Mesodermal cell (in vitro differentiated cells): Measurements from ENCODE around the gene THUMPD2.

Source experiments
- H3K27ac ChIP-seq: 2 replicates; pipeline ENCODE4 v1.7.0; 2013; ENCODE audit warnings: mild to moderate bottlenecking, low read depth, low read length, moderate library complexity; ENCODE audit not compliant: severe bottlenecking
- H3K36me3 ChIP-seq: 2 replicates; pipeline ENCODE4 v1.7.1; 2013; ENCODE audit warnings: mild to moderate bottlenecking, low read length, moderate library complexity; ENCODE audit not compliant: control insufficient read depth, insufficient read depth
- H3K4me1 ChIP-seq: one replicate; pipeline ENCODE4 v1.7.1; 2013; ENCODE audit warnings: mild to moderate bottlenecking, low read length; ENCODE audit not compliant: insufficient read depth, control insufficient read depth, poor library complexity, severe bottlenecking
- H3K4me3 ChIP-seq: 2 replicates; pipeline ENCODE4 v1.7.0; 2013; ENCODE audit warnings: low read length, control low read depth, mild to moderate bottlenecking; ENCODE audit not compliant: insufficient read depth, poor library complexity, severe bottlenecking; ENCODE audit errors: extremely low read depth
- H3K9me3 ChIP-seq: 2 replicates; pipeline ENCODE4 v1.7.1; 2013; ENCODE audit warnings: mild to moderate bottlenecking, low read length, moderate library complexity; ENCODE audit not compliant: control insufficient read depth
- WGBS, 2 experiments: methylation state at CpG; one replicate each; pipeline ENCODE4 v1.1.5; 2013; ENCODE audit warnings: missing lambda C conversion rate in 2 of 2; ENCODE audit not compliant: insufficient coverage in 2 of 2; 5-methylcytosine and 5-hydroxymethylcytosine counted together

The THUMPD2 gene

DNA sequence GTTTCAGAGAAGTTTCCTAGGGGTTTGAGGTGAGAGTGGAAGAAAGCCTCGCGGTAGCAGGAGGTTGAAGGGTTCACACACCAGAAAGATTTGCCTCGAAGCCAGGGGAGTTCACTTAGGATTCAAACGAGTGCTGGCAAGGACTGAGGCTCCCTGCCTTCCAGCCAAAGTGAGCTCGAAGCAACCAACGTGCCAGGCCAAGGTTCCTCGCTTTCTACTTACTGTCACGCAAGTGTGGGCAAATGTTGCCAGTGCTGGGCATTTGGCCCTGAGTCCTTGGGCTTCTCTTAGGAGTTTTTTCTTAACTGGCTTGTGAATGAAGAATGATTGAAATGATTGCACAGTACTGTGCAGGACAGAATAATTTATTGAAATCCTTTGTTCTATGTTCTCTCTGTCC lies 59.7 kb downstream of the THUMPD2 start:
- WGBS, 2 experiments, result 82 to 91% methylated on average over 7 to 8 of the region's 8 CpGs
- Histone ChIP-seq H3K27ac (no peak overlapping the region), H3K9me3 (no peaks in the 10 kb centered on the region), H3K4me3 (no peak overlapping the region), H3K36me3 (no peaks in the 10 kb centered on the region), H3K4me1 (peaks cover 11% of the 10 kb centered on the region)

- 83 to 100% methylated on average over 1 to 2 of the region's 9 CpGs for WGBS, 2 experiments
- H3K36me3 ChIP-seq, result no peaks in the 10 kb centered on the region
Observed at GRCh38 chr2:39718483-39718882, 60.6 kb downstream of the THUMPD2 start.

DNA sequence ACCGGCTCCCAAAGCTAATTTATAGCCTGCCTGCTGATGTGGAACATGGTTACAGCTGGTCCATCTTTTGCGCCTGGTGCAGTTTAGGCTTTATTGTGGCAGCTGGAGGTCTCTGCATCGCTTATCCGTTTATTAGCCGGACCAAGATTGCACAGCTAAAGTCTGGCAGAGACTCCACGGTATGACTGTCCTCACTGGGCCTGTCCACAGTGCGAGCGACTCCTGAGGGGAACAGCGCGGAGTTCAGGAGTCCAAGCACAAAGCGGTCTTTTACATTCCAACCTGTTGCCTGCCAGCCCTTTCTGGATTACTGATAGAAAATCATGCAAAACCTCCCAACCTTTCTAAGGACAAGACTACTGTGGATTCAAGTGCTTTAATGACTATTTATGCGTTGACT lies 62.0 kb downstream of the THUMPD2 start:
- Histone ChIP-seq H3K36me3 (no peaks in the 10 kb centered on the region), H3K4me1 (no peaks in the 10 kb centered on the region), H3K4me3 (no peak overlapping the region), H3K27ac (no peak overlapping the region), H3K9me3 (no peaks in the 10 kb centered on the region)
- 90 to 95% methylated on average over 7 to 11 of the region's 12 CpGs for WGBS, 2 experiments

More at GRCh38 chr2:39718483-39718882, 60.6 kb downstream of the THUMPD2 start:
- Histone ChIP-seq H3K9me3 (no peaks in the 10 kb centered on the region), H3K27ac (no peak overlapping the region), H3K4me3 (no peak overlapping the region), H3K4me1 (peaks cover 2% of the 10 kb centered on the region)

- Histone ChIP-seq H3K27ac (no peak overlapping the region), H3K4me1 (no peaks in the 10 kb centered on the region), H3K36me3 (no peaks in the 10 kb centered on the region), H3K4me3 (no peak overlapping the region), H3K9me3 (no peaks in the 10 kb centered on the region)
- WGBS, 2 experiments, result 71 to 100% methylated on average over 1 of the region's 3 CpGs
Observed at GRCh38 chr2:39715822-39716221, 63.2 kb downstream of the THUMPD2 start.

- Histone ChIP-seq H3K27ac (no peak overlapping the region), H3K4me3 (no peak overlapping the region), H3K4me1 (no peaks in the 10 kb centered on the region), H3K36me3 (no peaks in the 10 kb centered on the region), H3K9me3 (no peaks in the 10 kb centered on the region)
Observed at GRCh38 chr2:39715095-39715494, 64.0 kb downstream of the THUMPD2 start.

DNA sequence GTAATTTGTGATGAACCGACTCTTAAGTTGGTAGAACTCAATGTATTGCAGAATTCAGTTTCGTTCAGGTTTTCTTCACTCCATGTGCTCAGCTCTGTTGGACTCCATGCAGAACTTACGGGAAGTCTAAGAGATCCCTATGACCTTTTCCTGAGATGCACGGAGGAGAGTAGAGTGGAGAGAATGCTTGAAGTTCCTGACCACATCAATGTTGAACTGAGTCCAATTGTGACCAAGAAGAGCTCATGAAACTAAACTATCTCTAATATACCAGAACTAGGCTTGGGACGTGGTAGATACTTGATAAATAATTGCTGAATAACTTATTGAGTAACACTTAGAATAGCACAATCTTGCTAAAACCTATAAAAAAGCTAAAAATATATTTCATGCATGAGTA lies 66.1 kb downstream of the THUMPD2 start:
- 94 to 100% methylated on average over 3 of the region's 5 CpGs for WGBS, 2 experiments
- H3K9me3 ChIP-seq, result no peaks in the 10 kb centered on the region
- no peaks in the 10 kb centered on the region for H3K36me3 ChIP-seq
- no peak overlapping the region for H3K27ac ChIP-seq
- no peak overlapping the region for H3K4me3 ChIP-seq
- no peaks in the 10 kb centered on the region for H3K4me1 ChIP-seq

DNA sequence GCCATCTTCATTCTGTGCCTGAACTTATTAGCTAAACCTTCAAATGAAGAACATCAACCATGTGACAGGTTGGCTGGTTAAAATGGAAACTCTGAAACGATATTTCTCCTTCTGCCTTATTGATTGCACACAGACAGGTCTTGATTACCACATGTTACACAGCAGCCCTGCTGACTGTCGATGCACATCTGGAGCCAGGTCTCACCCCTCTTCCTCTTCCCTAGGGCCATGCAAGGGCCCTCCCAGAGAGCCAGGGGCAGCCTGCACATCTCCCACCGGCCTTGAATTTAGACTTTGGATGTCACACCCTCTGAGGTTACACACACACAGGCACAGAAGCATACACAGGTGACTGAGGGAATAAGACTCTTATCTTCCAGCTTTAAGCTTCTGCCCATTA lies 68.3 kb downstream of the THUMPD2 start:
- no peaks in the 10 kb centered on the region for H3K36me3 ChIP-seq
- no peak overlapping the region for H3K4me3 ChIP-seq
- H3K27ac ChIP-seq, result no peak overlapping the region
- no peaks in the 10 kb centered on the region for H3K4me1 ChIP-seq
- no peaks in the 10 kb centered on the region for H3K9me3 ChIP-seq
- WGBS, 2 experiments, result 97 to 100% methylated on average over 1 to 3 of the region's 3 CpGs

- no peak overlapping the region for H3K27ac ChIP-seq
- whole genome bisulfite sequencing, 2 experiments, result 90 to 96% methylated on average over 5 to 7 of the region's 9 CpGs
- no peak overlapping the region for H3K4me3 ChIP-seq
- no peaks in the 10 kb centered on the region for H3K9me3 ChIP-seq
- no peaks in the 10 kb centered on the region for H3K36me3 ChIP-seq
- no peaks in the 10 kb centered on the region for H3K4me1 ChIP-seq
Observed at GRCh38 chr2:39708003-39708402, 71.1 kb downstream of the THUMPD2 start.

GRCh38 chr2:39706945-39707344 lies 72.1 kb downstream of the THUMPD2 start:
- Histone ChIP-seq H3K9me3 (peaks cover 6% of the 10 kb centered on the region), H3K36me3 (no peaks in the 10 kb centered on the region), H3K4me1 (no peaks in the 10 kb centered on the region), H3K27ac (no peak overlapping the region), H3K4me3 (no peak overlapping the region)
- 84 to 91% methylated on average over 5 to 8 of the region's 8 CpGs for WGBS, 2 experiments

- no peaks in the 10 kb centered on the region for H3K36me3 ChIP-seq
- H3K4me1 ChIP-seq, result no peaks in the 10 kb centered on the region
- no CpG with 5 or more reads among the region's 1 CpG for WGBS, 2 experiments
- no peak overlapping the region for H3K4me3 ChIP-seq
- H3K27ac ChIP-seq, result no peak overlapping the region
- H3K9me3 ChIP-seq, result peaks cover 10% of the 10 kb centered on the region
Observed at GRCh38 chr2:39706312-39706711, 72.7 kb downstream of the THUMPD2 start.

- Histone ChIP-seq H3K4me3 (no peak overlapping the region), H3K4me1 (no peaks in the 10 kb centered on the region), H3K27ac (no peak overlapping the region), H3K9me3 (peaks cover 14% of the 10 kb centered on the region), H3K36me3 (no peaks in the 10 kb centered on the region)
- 81 to 87% methylated on average over 3 to 4 of the region's 4 CpGs for WGBS, 2 experiments
Observed at GRCh38 chr2:39705638-39706037, 73.4 kb downstream of the THUMPD2 start.
